ENCODE data around the gene SLC25A26.
"Not testable (repeated sequence)": the region's sequence is repeated elsewhere in the genome, so short reads cannot be mapped to it uniquely, and the experiment has no call there.

DNA sequence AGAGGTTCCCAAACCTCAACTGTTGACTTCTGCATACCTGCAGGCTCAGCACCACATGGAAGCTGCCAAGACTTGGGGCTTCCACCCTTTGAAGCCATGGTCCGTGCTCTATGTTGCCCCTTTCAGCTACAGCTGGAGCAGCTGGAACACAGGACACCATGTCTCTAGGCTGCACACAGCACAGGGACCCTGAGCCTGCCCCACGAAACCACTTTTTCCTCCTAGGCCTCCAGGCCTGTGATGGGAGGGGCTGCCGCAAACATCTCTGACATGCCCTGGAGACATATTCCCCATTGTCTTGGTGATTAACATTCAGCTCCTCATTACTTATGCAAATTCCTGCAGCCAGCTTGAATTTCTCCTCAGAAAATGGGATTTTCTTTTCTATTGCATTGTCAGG, 201.1 kb downstream of the SLC25A26 start:
- TF ChIP-seq POLR2A (IDR thresholded peaks at IDR 0.05), result not testable (repeated sequence)
- TF ChIP-seq, protein P1, sequence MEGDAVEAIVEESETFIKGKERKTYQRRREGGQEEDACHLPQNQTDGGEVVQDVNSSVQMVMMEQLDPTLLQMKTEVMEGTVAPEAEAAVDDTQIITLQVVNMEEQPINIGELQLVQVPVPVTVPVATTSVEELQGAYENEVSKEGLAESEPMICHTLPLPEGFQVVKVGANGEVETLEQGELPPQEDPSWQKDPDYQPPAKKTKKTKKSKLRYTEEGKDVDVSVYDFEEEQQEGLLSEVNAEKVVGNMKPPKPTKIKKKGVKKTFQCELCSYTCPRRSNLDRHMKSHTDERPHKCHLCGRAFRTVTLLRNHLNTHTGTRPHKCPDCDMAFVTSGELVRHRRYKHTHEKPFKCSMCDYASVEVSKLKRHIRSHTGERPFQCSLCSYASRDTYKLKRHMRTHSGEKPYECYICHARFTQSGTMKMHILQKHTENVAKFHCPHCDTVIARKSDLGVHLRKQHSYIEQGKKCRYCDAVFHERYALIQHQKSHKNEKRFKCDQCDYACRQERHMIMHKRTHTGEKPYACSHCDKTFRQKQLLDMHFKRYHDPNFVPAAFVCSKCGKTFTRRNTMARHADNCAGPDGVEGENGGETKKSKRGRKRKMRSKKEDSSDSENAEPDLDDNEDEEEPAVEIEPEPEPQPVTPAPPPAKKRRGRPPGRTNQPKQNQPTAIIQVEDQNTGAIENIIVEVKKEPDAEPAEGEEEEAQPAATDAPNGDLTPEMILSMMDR (IDR thresholded peaks at IDR 0.05), result not testable (repeated sequence)
